ENCODE measurements around the gene SP140.

DNA sequence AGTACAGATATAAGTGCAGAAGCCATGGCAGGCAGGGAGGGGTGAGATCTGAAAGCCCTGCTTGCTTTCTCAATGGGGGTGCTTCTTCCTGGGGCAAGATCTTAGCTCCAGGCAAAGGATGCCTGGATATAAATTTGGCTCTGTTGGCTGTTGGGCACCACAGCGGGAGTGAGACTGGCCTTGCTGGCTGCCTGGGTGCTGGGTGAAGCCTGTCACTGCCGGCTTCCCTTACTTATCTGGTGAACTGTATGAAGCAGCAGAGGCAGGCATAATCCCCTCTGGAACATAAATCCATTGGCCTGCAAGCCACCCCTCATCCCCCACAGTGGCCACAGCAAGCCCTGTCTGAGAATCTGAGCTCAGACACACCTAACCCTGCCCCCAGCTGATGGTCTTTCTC is 74.1 kb downstream of the SP140 start:
- TF ChIP-seq, protein P1, sequence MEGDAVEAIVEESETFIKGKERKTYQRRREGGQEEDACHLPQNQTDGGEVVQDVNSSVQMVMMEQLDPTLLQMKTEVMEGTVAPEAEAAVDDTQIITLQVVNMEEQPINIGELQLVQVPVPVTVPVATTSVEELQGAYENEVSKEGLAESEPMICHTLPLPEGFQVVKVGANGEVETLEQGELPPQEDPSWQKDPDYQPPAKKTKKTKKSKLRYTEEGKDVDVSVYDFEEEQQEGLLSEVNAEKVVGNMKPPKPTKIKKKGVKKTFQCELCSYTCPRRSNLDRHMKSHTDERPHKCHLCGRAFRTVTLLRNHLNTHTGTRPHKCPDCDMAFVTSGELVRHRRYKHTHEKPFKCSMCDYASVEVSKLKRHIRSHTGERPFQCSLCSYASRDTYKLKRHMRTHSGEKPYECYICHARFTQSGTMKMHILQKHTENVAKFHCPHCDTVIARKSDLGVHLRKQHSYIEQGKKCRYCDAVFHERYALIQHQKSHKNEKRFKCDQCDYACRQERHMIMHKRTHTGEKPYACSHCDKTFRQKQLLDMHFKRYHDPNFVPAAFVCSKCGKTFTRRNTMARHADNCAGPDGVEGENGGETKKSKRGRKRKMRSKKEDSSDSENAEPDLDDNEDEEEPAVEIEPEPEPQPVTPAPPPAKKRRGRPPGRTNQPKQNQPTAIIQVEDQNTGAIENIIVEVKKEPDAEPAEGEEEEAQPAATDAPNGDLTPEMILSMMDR (IDR thresholded peaks at IDR 0.05 in 2 of 3, conservative IDR thresholded peaks at IDR 0.05 in 1 of 3; ENCODE audit: borderline replicate concordance in 1 of 3, insufficient read depth in 1 of 3, low read depth in 2 of 3, low read length in 2 of 3): no peak
- TF ChIP-seq TCF7L2 (IDR thresholded peaks at IDR 0.05; ENCODE audit: borderline replicate concordance, extremely low read depth, insufficient read depth, insufficient read length) (no peak), YY1 (IDR thresholded peaks at IDR 0.05; ENCODE audit: extremely low read depth, insufficient replicate concordance, low read depth, low read length) (no peak), ZFX (IDR thresholded peaks at IDR 0.05) (no peak), POLR2A (IDR thresholded peaks at IDR 0.05; ENCODE audit: borderline replicate concordance, extremely low read depth, insufficient read depth, insufficient read length) (no peak), RAD21 (IDR thresholded peaks at IDR 0.05; ENCODE audit: low read depth) (no peak), EZH2 (IDR thresholded peaks at IDR 0.05) (no peak)
- TF ChIP-seq, protein P2, sequence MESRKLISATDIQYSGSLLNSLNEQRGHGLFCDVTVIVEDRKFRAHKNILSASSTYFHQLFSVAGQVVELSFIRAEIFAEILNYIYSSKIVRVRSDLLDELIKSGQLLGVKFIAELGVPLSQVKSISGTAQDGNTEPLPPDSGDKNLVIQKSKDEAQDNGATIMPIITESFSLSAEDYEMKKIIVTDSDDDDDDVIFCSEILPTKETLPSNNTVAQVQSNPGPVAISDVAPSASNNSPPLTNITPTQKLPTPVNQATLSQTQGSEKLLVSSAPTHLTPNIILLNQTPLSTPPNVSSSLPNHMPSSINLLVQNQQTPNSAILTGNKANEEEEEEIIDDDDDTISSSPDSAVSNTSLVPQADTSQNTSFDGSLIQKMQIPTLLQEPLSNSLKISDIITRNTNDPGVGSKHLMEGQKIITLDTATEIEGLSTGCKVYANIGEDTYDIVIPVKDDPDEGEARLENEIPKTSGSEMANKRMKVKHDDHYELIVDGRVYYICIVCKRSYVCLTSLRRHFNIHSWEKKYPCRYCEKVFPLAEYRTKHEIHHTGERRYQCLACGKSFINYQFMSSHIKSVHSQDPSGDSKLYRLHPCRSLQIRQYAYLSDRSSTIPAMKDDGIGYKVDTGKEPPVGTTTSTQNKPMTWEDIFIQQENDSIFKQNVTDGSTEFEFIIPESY (IDR thresholded peaks at IDR 0.05; ENCODE audit: extremely low read depth, insufficient replicate concordance, low read length): no peak
- TF ChIP-seq, protein P3, sequence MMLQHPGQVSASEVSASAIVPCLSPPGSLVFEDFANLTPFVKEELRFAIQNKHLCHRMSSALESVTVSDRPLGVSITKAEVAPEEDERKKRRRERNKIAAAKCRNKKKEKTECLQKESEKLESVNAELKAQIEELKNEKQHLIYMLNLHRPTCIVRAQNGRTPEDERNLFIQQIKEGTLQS (IDR thresholded peaks at IDR 0.05): no peak
